Measurements from ENCODE around the gene VASH1.

The VASH1 gene

GRCh38 chr14:76768671-76769500, 7.6 kb downstream of the VASH1 start:
- Histone ChIP-seq H3K4me1 (ENCODE audit: low read length) (no peaks in the 10 kb centered on the region), H3F3A (ENCODE audit: insufficient read depth, low read length) (no peaks in the 10 kb centered on the region), H3K36me3 (replicated peaks; ENCODE audit: insufficient read depth, low read length) (no peaks in the 10 kb centered on the region), H2AFZ (ENCODE audit: low read length) (no peak overlapping the region), H3K27me3 (replicated peaks; ENCODE audit: insufficient read depth, low read length) (no peaks in the 10 kb centered on the region), H3K27ac (ENCODE audit: low read length) (no peak overlapping the region), H3K9me2 (replicated peaks; ENCODE audit: insufficient read depth, low read length) (no peaks in the 10 kb centered on the region), H3K9ac (ENCODE audit: low read length) (no peak overlapping the region), H3K79me2 (ENCODE audit: low read length) (no peaks in the 10 kb centered on the region), H4K20me1 (ENCODE audit: insufficient read depth, low read length) (no peaks in the 10 kb centered on the region), H3K4me2 (ENCODE audit: low read depth, low read length) (no peak overlapping the region), H3K9me3 (replicated peaks; ENCODE audit: insufficient read depth, low read length) (no peaks in the 10 kb centered on the region), H3K4me3 (ENCODE audit: low read length) (no peak overlapping the region)
- TF ChIP-seq EZH2phosphoT487 (IDR thresholded peaks at IDR 0.05; ENCODE audit: low read length) (no peak), EZH2 (optimal IDR thresholded peaks at IDR 0.05; ENCODE audit: low read depth, low read length) (no peak), CTCF (IDR thresholded peaks at IDR 0.05; ENCODE audit: low read length) (no peak)
- no peak for DNase-seq

- Histone ChIP-seq H3F3A (ENCODE audit: insufficient read depth, low read length) (no peaks in the 10 kb centered on the region), H3K4me2 (ENCODE audit: low read depth, low read length) (no peak overlapping the region), H3K36me3 (replicated peaks; ENCODE audit: insufficient read depth, low read length) (no peaks in the 10 kb centered on the region), H4K20me1 (ENCODE audit: insufficient read depth, low read length) (no peaks in the 10 kb centered on the region), H3K4me3 (ENCODE audit: low read length) (no peak overlapping the region), H3K9me3 (replicated peaks; ENCODE audit: insufficient read depth, low read length) (no peaks in the 10 kb centered on the region), H3K27me3 (replicated peaks; ENCODE audit: insufficient read depth, low read length) (no peaks in the 10 kb centered on the region), H3K79me2 (ENCODE audit: low read length) (no peaks in the 10 kb centered on the region), H2AFZ (ENCODE audit: low read length) (no peak overlapping the region), H3K4me1 (ENCODE audit: low read length) (no peaks in the 10 kb centered on the region), H3K9me2 (replicated peaks; ENCODE audit: insufficient read depth, low read length) (no peaks in the 10 kb centered on the region), H3K9ac (ENCODE audit: low read length) (no peak overlapping the region), H3K27ac (ENCODE audit: low read length) (no peak overlapping the region)
- TF ChIP-seq CTCF (IDR thresholded peaks at IDR 0.05; ENCODE audit: low read length): no peak
- no peak for TF ChIP-seq EZH2 (optimal IDR thresholded peaks at IDR 0.05; ENCODE audit: low read depth, low read length)
- no peak for TF ChIP-seq EZH2phosphoT487 (IDR thresholded peaks at IDR 0.05; ENCODE audit: low read length)
- no peak for DNase-seq
These were observed 8.5 kb downstream of the VASH1 start for GRCh38 chr14:76769636-76770292.

- no peak for DNase-seq
- Histone ChIP-seq H3K4me3 (ENCODE audit: low read length) (no peak overlapping the region), H3K4me2 (ENCODE audit: low read depth, low read length) (no peak overlapping the region), H2AFZ (ENCODE audit: low read length) (no peak overlapping the region), H3K9me2 (replicated peaks; ENCODE audit: insufficient read depth, low read length) (no peaks in the 10 kb centered on the region), H3K79me2 (ENCODE audit: low read length) (no peaks in the 10 kb centered on the region), H3K4me1 (ENCODE audit: low read length) (no peaks in the 10 kb centered on the region), H3F3A (ENCODE audit: insufficient read depth, low read length) (no peaks in the 10 kb centered on the region), H3K9ac (ENCODE audit: low read length) (no peak overlapping the region), H4K20me1 (ENCODE audit: insufficient read depth, low read length) (no peaks in the 10 kb centered on the region), H3K36me3 (replicated peaks; ENCODE audit: insufficient read depth, low read length) (no peaks in the 10 kb centered on the region), H3K27ac (ENCODE audit: low read length) (no peak overlapping the region), H3K27me3 (replicated peaks; ENCODE audit: insufficient read depth, low read length) (no peaks in the 10 kb centered on the region), H3K9me3 (replicated peaks; ENCODE audit: insufficient read depth, low read length) (no peaks in the 10 kb centered on the region)
- TF ChIP-seq CTCF (IDR thresholded peaks at IDR 0.05; ENCODE audit: low read length) (no peak), EZH2phosphoT487 (IDR thresholded peaks at IDR 0.05; ENCODE audit: low read length) (no peak), EZH2 (optimal IDR thresholded peaks at IDR 0.05; ENCODE audit: low read depth, low read length) (no peak)
These were observed 9.5 kb downstream of the VASH1 start for GRCh38 chr14:76770521-76771436.

All from MM.1S (cell line).